Lung microvascular endothelial cell (primary cell): ENCODE results near the gene HOTAIR. TPM values are rescaled to one million over a fixed set of nuclear protein-coding genes. Genes with fewer than 3 reads are reported as not detected.

Source experiments
- DNase-seq, 2 donors: peaks; one replicate each; pipeline versions ENCODE4 v3.0.0 to v3.0.0-alpha.2; 2010; ENCODE audit warnings: low read depth in 2 of 2
- total RNA-seq: library from RNA; depleted of rRNA; stranded (reverse); fragments of >200 nt; gene quantifications from 2 replicates; pipeline ENCODE4 v1.2.1, GENCODE V29; 2014

HOTAIR gene
- total RNA-seq, 1 donor from 2014 or later: not detected

GRCh38 chr12:53948650-53949593, 25.8 kb downstream of the HOTAIR start:
- DNase-seq: no peak

DNA sequence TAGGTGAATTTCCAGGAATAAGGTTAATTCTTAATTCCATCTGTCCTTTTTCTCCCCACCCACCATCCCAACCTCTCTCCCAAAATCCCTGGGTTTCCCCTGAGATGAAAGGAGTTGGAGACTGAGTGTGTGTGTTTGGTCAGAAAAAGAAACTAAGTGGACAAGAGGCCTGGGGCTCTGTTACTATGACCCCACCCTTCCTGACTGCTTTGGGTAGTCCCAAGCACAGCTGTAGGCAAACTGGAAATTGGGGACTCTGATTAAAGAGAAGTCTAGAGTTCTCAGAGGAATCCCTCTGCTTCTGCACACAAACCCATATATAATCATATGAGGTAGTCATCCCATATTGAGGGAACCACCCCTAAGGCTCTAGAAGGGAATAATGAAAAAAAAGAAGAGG, 27.0 kb downstream of the HOTAIR start:
- no peak for DNase-seq

GRCh38 chr12:53944907-53945847, 29.6 kb downstream of the HOTAIR start:
- DNase-seq: no peak

GRCh38 chr12:53944209-53944608, 30.5 kb downstream of the HOTAIR start:
- no peak for DNase-seq

GRCh38 chr12:53942467-53942997, 32.2 kb downstream of the HOTAIR start:
- DNase-seq: no peak

- DNase-seq: no peak
These were observed 33.0 kb downstream of the HOTAIR start for GRCh38 chr12:53941750-53942149.

DNA sequence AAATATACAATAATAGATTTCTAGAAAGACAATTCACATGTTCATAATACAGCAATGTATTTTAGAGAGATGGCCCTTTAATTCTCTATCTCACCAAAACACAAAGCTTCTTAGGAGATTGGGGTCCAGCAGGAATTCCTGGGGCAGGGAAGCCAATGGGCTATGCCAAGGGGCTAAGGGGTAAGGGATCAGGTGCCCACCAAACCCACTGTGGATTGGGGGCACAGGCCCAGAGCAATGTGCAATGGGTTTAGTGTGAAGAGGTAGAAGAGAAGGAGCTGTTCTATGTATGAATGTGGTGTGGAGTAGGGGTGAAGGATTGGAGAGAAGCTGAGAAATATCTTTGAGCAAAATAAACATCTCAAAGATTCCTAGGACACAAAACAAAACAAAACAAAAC, 33.6 kb downstream of the HOTAIR start:
- DNase-seq: no peak

GRCh38 chr12:53940443-53941014, 34.2 kb downstream of the HOTAIR start:
- no peak for DNase-seq

DNA sequence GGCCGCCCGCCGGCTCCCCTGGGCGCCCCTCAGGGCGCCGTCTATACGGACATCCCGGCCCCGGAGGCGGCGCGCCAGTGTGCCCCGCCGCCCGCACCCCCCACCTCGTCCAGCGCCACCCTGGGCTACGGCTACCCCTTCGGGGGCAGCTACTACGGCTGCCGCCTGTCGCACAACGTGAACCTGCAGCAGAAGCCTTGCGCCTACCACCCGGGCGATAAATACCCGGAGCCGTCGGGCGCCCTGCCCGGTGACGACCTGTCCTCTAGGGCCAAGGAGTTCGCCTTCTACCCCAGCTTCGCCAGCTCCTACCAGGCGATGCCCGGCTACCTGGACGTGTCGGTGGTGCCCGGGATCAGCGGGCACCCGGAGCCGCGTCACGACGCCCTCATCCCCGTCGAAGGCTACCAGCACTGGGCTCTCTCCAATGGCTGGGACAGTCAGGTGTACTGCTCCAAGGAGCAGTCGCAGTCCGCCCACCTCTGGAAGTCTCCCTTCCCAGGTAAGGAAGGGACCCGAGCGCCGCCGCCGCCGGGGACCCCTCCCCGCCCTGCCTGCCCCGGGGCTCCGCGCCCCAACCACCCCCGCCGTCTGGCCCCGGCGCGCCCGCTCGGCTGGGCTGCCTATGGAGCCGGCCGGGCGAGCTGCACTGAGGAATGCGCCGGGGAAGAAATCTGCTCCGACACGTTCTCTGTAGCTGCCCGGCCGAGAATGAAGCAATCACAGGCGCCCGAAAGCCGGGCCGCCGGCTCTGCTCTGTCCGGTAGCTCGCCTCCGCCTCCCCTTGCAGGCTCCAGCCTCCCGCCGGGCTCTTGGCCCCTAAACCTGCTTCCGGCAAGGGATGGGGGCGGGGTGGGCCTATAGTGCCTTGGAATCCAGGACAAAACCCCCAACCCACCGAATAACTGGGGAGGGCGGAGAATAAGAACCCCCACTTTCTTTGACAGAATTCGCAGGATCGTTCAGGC, 35.3 kb downstream of the HOTAIR start:
- no peak for DNase-seq

DNA sequence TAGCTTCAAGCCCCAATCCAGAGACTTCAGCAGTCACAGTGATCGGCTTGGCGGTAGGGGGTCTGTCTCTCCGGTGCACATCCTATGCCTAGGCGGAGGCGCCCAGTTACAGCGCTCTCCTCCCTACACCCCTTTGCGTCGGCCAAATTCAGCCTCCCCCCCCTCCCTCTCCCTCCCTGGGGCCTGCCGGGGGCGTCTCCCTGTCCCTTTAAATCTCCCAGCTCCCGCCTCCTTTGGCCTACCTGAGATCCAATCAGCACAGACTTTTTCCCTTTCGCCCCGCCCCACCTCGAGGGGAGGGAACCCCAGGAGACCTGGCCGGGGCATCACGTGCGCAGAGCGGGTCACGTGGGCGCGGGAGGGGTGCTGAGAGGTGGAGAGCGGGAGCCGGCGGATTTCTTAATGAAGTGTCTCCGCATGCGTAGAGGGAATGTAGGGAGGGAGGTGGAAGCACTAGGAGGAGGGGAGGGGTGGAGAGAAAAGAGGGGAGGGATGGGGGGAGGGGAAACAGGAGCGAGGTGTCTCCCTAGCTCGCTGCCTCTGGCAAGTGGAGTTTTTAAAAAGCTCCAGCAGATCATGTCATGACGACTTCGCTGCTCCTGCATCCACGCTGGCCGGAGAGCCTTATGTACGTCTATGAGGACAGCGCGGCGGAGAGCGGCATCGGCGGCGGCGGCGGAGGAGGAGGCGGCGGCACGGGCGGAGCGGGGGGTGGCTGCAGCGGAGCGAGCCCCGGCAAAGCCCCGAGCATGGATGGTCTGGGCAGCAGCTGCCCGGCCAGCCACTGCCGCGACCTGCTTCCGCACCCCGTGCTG, 36.2 kb downstream of the HOTAIR start, which contains the start of gene HOXC13:
TSS of gene HOXC13 (plus strand) at position 506 of the 815 bp plus-strand sequence. CDS start at position 582, 76 bp downstream.
- no peak for DNase-seq

DNA sequence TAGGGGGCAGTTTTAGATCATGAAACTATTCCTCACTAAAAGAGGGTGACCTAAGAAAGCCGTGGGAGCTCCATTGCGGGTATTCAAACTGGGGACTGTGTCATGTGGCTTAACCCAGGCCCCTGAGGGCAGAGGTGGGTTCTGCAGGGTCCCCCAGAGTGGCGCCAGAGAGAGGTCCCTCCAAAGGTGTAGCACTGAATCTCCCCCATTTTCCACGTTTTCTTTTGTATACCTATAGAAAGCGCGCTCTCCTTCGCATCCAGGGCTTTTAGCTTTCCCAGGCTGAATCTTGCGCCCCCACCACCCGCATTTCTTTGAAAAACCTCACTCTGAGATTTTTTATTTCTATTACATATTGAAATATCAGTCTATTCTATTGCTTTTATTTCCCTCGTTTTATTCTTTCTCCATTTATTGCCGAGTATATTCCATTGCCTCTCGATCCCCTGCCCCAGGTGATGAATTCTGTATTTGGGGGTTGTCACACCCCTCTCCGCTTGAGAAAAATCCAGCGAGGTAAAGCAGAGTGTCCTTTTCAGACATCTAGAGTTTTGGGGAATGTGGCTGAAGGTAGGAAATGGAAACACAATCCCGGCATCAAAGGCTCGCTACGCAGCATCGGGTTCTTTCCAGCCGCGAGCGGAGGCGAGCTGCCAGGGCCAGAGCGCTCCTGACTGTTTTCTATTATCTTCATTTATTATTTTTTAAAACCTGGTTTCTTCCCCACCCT, 37.0 kb downstream of the HOTAIR start:
- no peak for DNase-seq

DNA sequence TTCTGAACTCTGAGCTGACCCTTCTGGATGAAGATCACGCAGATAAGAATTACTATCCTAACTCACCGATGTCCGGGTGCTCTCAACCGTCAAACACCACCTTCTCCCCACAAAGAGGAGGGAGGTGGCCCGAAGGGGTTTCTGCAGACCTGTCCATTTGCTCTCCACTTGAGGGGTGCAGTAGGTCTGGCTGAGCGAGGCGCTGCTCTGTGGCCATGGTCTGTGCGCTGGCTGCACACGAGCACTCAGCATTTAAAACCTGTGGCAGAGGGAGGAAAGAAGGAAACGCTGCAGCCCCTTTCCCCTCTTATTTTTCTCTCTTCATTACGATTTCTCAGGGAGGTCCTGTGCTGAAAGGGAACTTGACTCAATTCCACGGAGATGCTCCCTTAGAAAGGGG, 37.7 kb downstream of the HOTAIR start:
- no peak for DNase-seq

- no peak for DNase-seq
These were observed 39.1 kb downstream of the HOTAIR start for GRCh38 chr12:53935383-53936341.

DNA sequence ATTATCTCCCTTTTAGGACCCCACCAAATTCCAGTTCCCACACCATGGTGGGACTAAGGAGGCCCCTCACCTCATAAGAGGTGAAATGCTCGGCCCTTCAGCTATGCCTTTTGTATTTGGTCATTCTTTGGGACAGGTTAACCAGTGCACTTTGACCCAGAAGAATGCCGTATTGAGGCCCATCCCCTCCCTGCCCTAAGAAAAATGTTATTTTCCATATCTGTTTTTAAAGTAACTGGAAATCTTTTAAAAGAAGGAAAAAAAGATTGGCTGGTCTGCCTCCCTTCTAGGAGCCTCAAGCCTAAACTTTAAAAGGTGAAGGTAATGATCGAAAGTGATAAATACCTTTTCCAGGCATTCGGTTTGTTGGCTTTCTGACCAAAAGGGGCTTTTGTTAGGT, 41.8 kb downstream of the HOTAIR start:
- DNase-seq: no peak

- DNase-seq: no peak
These were observed 42.7 kb downstream of the HOTAIR start for GRCh38 chr12:53931844-53932581.

GRCh38 chr12:53930591-53931255, 44.0 kb downstream of the HOTAIR start:
- DNase-seq: no peak
